Activated naive CD4-positive, alpha-beta T cell treated with anti-CD3 and anti-CD28 coated beads, Interleukin-2, amount 50 U/mL, for 24 hours (primary cell): ENCODE results near the gene PCP4L1.
"Not testable (repeated sequence)": the region's sequence is repeated elsewhere in the genome, so short reads cannot be mapped to it uniquely, and the experiment has no call there.

ENCODE experiments used
- H3K27ac Mint-ChIP-seq: one replicate; pipeline ENCODE4 v1.8.0; 2021; ENCODE audit warnings: mild to moderate bottlenecking, mixed read lengths
- H3K27me3 Mint-ChIP-seq: one replicate; pipeline ENCODE4 v1.8.0; 2021; ENCODE audit warnings: mixed read lengths
- H3K36me3 Mint-ChIP-seq: one replicate; pipeline ENCODE4 v1.8.0; 2021; ENCODE audit warnings: mixed read lengths
- H3K4me1 Mint-ChIP-seq: one replicate; pipeline ENCODE4 v1.8.0; 2021; ENCODE audit warnings: mixed read lengths
- H3K4me3 Mint-ChIP-seq: one replicate; pipeline ENCODE4 v1.8.0; 2021; ENCODE audit warnings: mild to moderate bottlenecking, mixed read lengths
- H3K9me3 Mint-ChIP-seq: one replicate; pipeline ENCODE4 v1.8.0; 2021; ENCODE audit warnings: mixed read lengths

Gene PCP4L1

DNA sequence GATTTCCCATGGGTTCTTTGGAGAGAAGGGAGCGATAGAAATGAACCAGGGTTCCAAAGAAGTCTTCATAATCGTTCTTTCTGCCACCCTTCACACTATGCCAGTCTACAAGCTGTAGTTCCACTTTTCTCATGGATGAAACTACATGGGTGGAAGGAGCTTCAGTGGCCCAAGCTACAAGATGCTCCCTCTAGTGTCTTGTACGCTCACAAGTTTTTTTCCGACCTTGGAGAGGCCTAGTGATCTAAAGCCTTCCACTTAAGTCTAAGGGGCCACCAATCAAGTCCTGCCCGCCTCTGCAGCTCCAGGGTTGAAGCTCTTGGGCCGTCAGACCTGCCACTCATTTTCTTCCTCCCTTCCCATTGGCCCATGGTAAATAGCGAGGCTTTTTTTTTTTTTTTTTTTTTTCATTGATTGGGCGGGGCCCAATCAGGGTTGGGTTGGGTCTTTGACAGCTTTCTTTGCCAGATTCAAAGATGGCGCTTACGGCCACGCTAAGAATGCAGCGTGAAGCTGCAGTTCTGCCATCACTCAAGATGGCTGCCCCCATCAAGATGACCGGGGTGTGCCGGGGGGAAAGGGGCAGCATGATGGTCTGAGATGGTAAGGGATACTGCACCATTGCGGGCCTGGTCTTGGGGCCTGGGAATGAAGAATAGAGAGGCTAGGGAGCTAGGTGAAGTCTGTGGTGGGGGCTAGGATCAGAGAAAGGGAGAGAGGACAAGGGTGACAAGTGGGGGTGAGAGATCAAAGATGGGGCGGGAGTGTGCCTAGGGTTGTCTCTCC lies 32.8 kb upstream of the PCP4L1 start, which contains the start of gene TOMM40L:
Gene TOMM40L, plus strand, starts transcription at position 527 of the 786 bp plus-strand sequence. CDS start 430 bp downstream, outside the sequence.
- Mint-ChIP-seq H3K27ac (peak within 1 kb of the TSS; percentile 99), H3K4me1 (peaks cover 51% of the 10 kb centered on the region), H3K27me3 (no peaks in the 10 kb centered on the region), H3K4me3 (peak within 1 kb of the TSS; percentile 99), H3K36me3 (peaks cover 5% of the 10 kb centered on the region), H3K9me3 (no peaks in the 10 kb centered on the region)

DNA sequence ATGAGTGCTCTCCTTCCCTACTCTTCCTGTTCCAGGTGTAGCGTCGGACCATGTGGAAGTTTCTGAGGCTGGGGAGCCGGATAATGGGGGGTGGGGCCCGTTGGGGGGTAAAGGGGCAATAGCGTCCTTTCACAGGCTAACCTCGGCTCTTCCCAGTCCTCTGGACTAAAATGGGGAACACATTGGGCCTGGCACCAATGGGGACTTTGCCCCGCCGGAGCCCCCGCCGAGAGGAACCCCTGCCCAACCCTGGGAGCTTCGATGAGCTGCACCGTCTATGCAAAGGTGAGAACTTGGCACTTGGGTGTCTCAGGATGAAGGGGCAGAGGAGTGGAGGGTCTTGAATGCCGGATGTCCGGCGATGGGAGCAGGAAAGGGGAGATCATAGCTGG lies 32.2 kb upstream of the PCP4L1 start:
- H3K4me1 Mint-ChIP-seq = peaks cover 48% of the 10 kb centered on the region
- H3K27ac Mint-ChIP-seq = peak overlapping the region; percentile 99
- peaks cover 5% of the 10 kb centered on the region for H3K36me3 Mint-ChIP-seq
- H3K27me3 Mint-ChIP-seq = no peaks in the 10 kb centered on the region
- H3K9me3 Mint-ChIP-seq = no peaks in the 10 kb centered on the region
- H3K4me3 Mint-ChIP-seq = peak overlapping the region; percentile 99

DNA sequence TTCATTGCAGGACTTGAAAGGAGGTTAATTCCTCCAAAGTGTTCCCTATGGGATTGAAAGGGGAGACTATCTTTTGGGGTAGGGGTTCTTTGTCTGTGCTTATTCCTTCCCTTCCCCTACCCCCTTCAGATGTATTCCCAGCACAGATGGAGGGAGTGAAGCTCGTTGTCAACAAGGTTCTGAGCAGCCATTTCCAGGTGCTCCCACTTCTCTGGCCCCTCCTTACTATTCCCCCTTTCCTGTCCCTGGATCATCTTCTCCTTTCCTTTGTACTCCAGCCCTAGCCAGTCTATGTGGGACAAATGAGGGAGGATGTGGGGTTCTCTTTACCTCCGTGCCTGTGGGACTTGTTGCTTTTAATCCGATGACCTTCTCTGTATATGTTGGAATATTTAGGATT lies 31.8 kb upstream of the PCP4L1 start:
- H3K36me3 Mint-ChIP-seq = peaks cover 5% of the 10 kb centered on the region
- no peaks in the 10 kb centered on the region for H3K9me3 Mint-ChIP-seq
- peak overlapping the region; percentile 99 for H3K4me3 Mint-ChIP-seq
- peaks cover 47% of the 10 kb centered on the region for H3K4me1 Mint-ChIP-seq
- H3K27ac Mint-ChIP-seq = peak overlapping the region; percentile 70
- H3K27me3 Mint-ChIP-seq = no peaks in the 10 kb centered on the region

DNA sequence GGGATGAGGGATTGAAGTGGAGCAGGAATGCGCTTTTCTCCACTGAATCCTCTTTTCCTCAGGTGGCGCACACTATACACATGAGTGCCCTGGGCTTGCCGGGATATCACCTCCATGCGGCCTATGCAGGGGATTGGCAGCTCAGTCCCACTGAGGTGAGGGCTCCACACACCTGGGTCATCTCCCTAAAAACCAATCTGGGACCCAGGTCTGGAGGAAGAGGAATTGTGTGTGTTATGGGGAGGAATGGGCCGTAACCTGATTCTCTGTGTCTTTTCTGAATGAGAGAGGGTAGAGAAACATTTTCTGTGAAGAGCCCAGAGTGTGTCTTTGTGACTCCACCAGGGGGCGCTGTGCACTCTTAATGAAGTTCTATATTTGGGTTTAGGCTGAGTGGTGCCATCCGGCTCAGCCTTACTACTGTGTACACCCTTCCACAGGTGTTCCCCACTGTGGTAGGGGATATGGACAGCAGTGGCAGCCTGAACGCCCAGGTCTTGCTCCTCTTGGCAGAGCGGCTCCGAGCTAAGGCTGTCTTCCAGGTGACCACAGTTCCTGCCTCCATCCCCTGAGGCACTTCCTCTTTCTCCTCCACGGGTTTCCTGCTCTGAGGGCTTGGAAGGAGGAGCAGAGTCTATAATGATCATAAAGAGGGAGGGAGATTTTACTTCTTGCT lies 31.2 kb upstream of the PCP4L1 start:
- H3K4me3 Mint-ChIP-seq = peak overlapping the region; percentile 99
- peak overlapping the region; percentile 70 for H3K27ac Mint-ChIP-seq

DNA sequence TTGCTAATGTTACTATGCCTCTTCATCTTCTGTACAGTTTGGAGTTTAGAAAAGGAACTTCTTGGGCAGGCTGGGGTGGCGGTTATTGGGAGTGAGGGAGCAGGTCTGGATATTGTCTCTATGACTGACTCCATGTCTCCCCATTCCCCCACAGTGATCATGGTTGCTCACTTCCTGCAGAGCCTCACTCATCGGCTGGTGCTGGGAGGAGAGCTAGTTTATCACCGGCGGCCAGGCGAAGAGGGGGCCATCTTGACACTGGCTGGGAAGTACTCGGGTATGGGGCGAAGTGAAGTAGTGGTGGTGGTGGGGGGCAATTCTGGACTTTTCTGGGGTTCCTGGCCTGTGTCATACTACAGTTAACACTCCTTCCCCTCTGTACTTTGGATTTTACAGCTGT lies 30.5 kb upstream of the PCP4L1 start:
- H3K27me3 Mint-ChIP-seq = no peaks in the 10 kb centered on the region
- no peak overlapping the region for H3K27ac Mint-ChIP-seq
- H3K36me3 Mint-ChIP-seq = peaks cover 5% of the 10 kb centered on the region
- H3K4me3 Mint-ChIP-seq = peak overlapping the region; percentile 99
- H3K4me1 Mint-ChIP-seq = peaks cover 41% of the 10 kb centered on the region
- H3K9me3 Mint-ChIP-seq = no peaks in the 10 kb centered on the region

More for the DNA sequence above, 31.2 kb upstream of the PCP4L1 start:
- Mint-ChIP-seq H3K27me3 (no peaks in the 10 kb centered on the region), H3K36me3 (peaks cover 5% of the 10 kb centered on the region), H3K4me1 (peaks cover 41% of the 10 kb centered on the region), H3K9me3 (no peaks in the 10 kb centered on the region)

DNA sequence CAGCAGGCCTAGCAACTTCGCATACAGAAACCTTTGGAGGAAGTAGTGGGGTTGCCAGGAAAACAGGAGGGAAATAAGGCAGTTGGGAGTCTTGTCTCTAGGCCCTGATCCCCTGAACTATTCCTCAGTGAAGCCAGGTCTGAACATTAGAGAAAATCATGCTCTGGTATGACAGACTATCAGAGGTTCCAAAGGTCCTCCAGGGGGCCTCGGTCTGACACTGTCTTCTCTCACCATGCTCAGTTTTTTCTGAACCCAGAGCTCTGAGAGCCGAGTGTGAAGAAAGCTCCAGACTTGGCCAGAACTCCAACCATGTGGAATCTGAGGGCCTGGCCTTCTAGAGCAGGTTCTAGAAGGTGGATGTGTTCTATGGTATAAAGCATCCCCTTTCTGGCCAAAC lies 28.6 kb upstream of the PCP4L1 start:
- Mint-ChIP-seq H3K36me3 (peaks cover 5% of the 10 kb centered on the region), H3K4me3 (no peak overlapping the region), H3K4me1 (peaks cover 33% of the 10 kb centered on the region), H3K9me3 (no peaks in the 10 kb centered on the region), H3K27ac (no peak overlapping the region), H3K27me3 (no peaks in the 10 kb centered on the region)

DNA sequence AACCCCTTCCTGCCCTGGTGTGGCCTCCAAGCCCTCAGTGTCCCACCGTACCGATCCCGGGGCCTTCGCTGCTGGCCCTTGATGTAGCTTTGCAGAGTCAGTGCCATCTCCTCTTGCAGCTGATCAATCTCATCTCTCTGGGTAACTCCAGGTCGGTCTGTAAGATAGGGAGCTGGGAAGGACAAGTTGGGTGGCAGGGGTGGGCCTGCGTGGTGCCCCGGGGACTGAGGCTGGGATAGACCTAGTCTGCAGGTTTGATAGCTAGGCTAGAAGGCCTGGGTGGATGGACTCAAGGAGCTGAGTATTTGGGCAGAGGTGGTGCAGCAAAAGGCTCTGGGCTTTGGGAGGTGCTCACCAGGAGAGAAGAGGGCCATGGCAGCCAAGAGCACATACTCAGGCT lies 27.8 kb upstream of the PCP4L1 start:
- Mint-ChIP-seq H3K27me3 (no peaks in the 10 kb centered on the region), H3K9me3 (no peaks in the 10 kb centered on the region), H3K27ac (no peak overlapping the region), H3K36me3 (peaks cover 5% of the 10 kb centered on the region), H3K4me1 (peaks cover 25% of the 10 kb centered on the region), H3K4me3 (no peak overlapping the region)

DNA sequence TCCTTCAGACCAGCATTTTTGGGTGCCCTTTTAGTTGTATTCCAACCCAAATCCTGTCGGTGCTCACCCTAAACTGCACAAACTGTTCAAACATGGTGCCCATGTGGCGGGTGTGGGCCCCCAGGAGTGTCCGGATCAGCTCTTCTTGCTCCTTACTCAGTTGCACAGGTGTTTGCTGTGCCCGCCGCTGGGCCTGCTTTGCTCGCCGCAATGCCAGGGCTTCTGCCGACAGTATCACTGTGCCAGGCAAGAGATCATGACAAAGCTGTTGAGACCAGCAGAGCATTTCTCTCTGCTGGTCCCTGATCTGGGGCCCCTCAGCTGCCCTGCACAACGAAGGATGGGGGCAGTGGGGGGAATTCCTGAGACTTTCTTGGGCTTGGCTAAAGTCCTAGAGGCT lies 25.4 kb upstream of the PCP4L1 start:
- H3K4me1 Mint-ChIP-seq = peaks cover 2% of the 10 kb centered on the region
- no peak overlapping the region for H3K4me3 Mint-ChIP-seq
- no peaks in the 10 kb centered on the region for H3K9me3 Mint-ChIP-seq
- H3K27me3 Mint-ChIP-seq = no peaks in the 10 kb centered on the region
- H3K36me3 Mint-ChIP-seq = peaks cover 5% of the 10 kb centered on the region
- no peak overlapping the region for H3K27ac Mint-ChIP-seq

DNA sequence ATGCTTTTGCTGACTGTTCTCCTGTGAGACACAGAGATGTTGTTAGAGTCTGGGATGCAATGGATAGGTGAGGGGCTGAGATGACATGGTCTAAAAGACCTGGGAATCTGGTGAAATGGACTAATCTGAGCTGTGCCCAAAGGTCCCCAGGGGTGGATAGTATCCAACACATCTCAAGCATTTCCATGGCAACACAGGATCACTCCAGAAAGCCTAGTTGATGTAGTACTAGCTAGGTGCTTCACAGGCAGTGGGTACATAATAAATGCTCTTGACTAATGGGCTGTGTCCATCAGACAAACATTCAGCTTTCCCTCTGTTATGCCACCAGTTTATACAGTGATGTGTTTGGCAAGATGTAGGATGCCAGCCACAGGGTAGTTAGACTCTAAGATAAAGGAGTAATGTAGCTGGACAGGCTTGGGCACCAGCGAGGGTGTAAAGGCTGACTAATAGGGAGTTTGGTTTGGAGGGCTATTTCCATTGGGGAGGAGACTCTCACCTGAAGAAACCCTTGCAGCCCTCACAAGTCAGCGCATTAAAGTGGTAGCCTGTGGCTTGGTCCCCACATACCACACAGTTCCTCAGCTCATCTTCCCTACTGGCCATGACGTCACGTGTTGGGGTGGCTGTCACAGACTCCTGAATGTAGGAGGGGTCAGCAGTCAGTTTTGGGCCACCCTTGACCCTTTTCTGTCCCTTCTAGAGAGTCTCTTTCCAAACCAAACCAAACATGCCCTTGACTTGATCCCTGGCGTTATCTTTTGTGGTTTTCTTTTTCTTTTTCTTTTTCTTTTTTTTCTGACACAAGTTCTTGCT lies 22.4 kb upstream of the PCP4L1 start:
- no peaks in the 10 kb centered on the region for H3K9me3 Mint-ChIP-seq
- no peaks in the 10 kb centered on the region for H3K36me3 Mint-ChIP-seq
- no peaks in the 10 kb centered on the region for H3K27me3 Mint-ChIP-seq
- no peaks in the 10 kb centered on the region for H3K4me1 Mint-ChIP-seq
- no peak overlapping the region for H3K27ac Mint-ChIP-seq
- no peak overlapping the region for H3K4me3 Mint-ChIP-seq

DNA sequence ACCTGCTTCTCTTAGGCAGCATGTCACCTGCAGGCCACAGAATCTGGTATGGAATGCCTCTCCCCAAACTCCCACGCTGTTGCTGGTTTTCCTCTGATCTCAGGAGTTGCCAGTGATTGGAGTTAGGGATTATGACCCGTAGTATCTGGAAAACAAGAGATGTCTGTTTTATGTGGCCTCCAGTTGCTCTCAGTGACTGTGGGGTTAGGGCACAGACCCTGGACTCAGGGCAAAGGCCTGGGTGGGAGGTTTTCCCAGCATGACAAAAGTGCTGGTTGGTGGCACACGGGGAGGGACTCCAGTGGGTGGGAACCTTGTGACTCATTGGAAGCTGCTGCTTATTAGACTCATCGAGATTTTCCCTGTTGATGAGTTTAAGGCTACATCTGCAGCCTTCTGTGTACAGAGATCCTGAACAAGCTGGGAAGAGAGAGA lies 20.5 kb upstream of the PCP4L1 start, which contains the start of gene NR1I3:
Gene NR1I3, minus strand, starts transcription at position 165 of the 435 bp plus-strand sequence. CDS start 1,638 bp downstream, outside the sequence.
- Mint-ChIP-seq H3K27me3 (no peaks in the 10 kb centered on the region), H3K4me3 (no peak within 1 kb of the TSS), H3K4me1 (no peaks in the 10 kb centered on the region), H3K9me3 (no peaks in the 10 kb centered on the region), H3K36me3 (no peaks in the 10 kb centered on the region), H3K27ac (no peak within 1 kb of the TSS)

DNA sequence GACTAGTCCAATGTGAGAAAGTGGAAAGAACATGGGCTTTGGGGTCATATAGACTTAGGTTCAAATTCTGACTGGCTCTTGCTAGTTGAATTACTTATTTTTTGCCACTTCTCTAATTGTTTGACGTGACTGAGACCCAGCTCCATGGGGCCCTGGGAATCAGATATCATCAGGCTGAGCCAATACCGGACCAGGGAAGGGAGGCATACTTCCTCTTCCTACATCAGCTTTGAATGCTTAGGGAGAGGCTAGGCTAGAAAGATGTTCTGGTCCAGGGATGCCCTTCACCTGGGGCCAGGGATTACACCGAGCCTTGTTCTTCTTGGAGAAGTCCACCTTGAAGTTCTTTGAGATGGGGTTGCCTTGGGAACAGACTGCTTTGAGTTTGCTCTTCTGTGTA lies 16.9 kb upstream of the PCP4L1 start:
- Mint-ChIP-seq H3K27me3 (no peaks in the 10 kb centered on the region), H3K4me3 (no peak overlapping the region), H3K9me3 (no peaks in the 10 kb centered on the region), H3K36me3 (no peaks in the 10 kb centered on the region), H3K27ac (no peak overlapping the region), H3K4me1 (no peaks in the 10 kb centered on the region)

DNA sequence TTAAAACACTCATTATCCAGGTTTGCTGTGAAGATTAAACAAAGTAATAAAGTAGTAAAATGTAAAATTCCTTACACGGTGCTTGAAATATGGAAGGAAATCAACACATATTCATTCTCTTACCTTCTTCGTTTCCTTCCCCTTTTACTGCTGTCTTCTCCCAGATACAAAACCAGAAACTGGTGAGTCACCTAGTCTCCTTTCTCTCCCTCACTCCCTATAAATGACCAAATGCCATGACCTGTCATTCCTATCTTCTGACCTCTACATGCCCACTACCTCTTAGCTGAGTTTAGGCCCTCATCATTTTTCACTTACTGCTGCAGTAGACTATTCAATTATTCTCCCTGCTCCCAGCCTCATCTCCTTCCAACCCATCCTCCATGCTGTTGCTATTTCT lies 16.2 kb upstream of the PCP4L1 start:
- Mint-ChIP-seq H3K36me3 (no peaks in the 10 kb centered on the region), H3K4me3 (no peak overlapping the region), H3K9me3 (no peaks in the 10 kb centered on the region), H3K27me3 (no peaks in the 10 kb centered on the region), H3K27ac (no peak overlapping the region), H3K4me1 (no peaks in the 10 kb centered on the region)

DNA sequence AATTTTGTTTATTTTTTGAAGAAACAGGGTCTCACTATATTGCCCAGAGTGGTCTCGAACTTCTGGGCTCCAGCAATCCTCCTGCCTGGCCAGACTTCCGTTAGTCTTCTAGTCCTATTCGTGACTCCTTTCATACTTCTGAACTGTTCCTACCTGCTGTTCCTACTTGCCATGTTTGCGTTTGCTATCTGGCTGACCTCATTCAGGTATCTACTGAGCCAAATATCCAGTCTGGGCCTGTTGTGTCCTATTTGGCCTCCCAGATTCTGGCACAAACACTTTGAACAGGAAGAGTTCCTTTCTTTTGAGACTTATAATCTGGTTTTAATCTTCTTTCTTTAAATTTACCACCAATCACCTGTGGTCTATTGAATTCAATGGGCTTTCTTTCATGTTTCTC lies 13.7 kb upstream of the PCP4L1 start:
- H3K27ac Mint-ChIP-seq = no peak overlapping the region
- H3K36me3 Mint-ChIP-seq = no peaks in the 10 kb centered on the region
- H3K4me1 Mint-ChIP-seq = no peaks in the 10 kb centered on the region
- no peak overlapping the region for H3K4me3 Mint-ChIP-seq
- H3K27me3 Mint-ChIP-seq = no peaks in the 10 kb centered on the region
- no peaks in the 10 kb centered on the region for H3K9me3 Mint-ChIP-seq

DNA sequence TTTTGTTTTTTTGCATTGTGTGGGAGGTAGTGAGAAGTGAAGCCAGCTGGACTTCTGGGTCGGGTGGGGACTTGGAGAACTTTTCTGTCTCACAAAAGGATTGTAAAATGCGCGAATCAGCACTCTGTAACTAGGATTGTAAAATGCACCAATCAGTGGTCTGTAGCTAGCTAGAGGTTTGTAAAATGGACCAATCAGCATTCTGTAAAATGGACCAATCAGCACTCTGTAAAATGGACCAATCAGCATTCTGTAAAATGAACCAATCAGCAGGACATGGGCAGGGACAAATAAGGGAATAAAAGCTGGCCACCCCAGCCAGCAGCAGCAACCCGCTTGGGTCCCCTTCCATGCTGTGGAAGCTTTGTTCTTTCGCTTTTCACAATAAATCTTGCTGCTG lies 8.4 kb upstream of the PCP4L1 start:
- not testable (repeated sequence) for H3K36me3 Mint-ChIP-seq, H3K4me1 Mint-ChIP-seq, H3K9me3 Mint-ChIP-seq, H3K27me3 Mint-ChIP-seq, H3K4me3 Mint-ChIP-seq, H3K27ac Mint-ChIP-seq

DNA sequence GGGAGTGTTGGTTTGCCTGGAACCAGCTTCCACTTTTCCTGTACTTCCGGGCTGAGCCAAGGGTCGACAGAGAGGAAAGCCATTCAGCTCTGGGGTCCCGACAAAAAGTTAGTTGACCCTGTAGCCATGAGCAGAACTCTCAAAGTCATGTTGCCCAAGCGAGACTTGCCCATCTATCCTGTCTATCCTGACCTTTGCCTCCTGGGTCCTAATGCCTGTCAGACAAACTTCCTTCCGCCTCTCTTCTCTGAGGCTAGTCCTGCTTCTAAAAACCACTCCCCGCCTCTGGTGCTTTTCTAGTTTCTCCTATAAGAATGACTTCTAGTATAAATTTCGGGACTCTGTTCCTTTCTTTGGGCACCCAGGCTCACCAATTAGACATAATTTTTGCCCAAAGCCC lies 7.7 kb upstream of the PCP4L1 start:
- Mint-ChIP-seq H3K27me3 (no peaks in the 10 kb centered on the region), H3K4me1 (no peaks in the 10 kb centered on the region), H3K9me3 (no peaks in the 10 kb centered on the region), H3K36me3 (no peaks in the 10 kb centered on the region), H3K4me3 (no peak overlapping the region), H3K27ac (no peak overlapping the region)

DNA sequence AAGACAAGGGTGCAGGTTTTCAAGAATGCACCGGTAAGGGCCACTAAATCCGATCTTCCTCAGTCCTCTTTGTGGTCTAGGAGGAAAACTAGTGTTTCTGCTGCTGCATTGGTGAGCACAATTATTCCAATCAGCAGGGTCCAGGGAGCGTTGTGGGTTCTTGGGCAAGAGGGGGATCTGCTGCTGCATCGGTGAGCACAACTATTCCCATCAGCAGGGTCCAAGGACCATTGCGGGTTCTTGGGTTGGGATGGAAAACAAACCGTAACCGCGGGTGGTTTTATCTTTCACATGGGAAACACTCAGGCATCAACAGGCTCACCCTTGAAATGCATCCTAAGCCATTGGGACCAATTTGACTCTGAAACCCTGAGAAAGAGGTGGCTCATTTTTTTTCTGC lies 7.0 kb upstream of the PCP4L1 start:
- H3K27me3 Mint-ChIP-seq = no peaks in the 10 kb centered on the region
- H3K9me3 Mint-ChIP-seq = no peaks in the 10 kb centered on the region
- H3K27ac Mint-ChIP-seq = no peak overlapping the region
- H3K4me1 Mint-ChIP-seq = no peaks in the 10 kb centered on the region
- H3K4me3 Mint-ChIP-seq = no peak overlapping the region
- H3K36me3 Mint-ChIP-seq = no peaks in the 10 kb centered on the region
